ENCODE results near the gene IFT80. TPM values are rescaled to one million over a fixed set of nuclear protein-coding genes. Genes with fewer than 3 reads are reported as not detected.

IFT80 gene
- total RNA-seq, 4 donors from 2014 or later, result 8.8 to 129 (median 20.9) TPM

- TF ChIP-seq, protein P1, sequence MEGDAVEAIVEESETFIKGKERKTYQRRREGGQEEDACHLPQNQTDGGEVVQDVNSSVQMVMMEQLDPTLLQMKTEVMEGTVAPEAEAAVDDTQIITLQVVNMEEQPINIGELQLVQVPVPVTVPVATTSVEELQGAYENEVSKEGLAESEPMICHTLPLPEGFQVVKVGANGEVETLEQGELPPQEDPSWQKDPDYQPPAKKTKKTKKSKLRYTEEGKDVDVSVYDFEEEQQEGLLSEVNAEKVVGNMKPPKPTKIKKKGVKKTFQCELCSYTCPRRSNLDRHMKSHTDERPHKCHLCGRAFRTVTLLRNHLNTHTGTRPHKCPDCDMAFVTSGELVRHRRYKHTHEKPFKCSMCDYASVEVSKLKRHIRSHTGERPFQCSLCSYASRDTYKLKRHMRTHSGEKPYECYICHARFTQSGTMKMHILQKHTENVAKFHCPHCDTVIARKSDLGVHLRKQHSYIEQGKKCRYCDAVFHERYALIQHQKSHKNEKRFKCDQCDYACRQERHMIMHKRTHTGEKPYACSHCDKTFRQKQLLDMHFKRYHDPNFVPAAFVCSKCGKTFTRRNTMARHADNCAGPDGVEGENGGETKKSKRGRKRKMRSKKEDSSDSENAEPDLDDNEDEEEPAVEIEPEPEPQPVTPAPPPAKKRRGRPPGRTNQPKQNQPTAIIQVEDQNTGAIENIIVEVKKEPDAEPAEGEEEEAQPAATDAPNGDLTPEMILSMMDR (IDR thresholded peaks at IDR 0.05), result no peak
- TF ChIP-seq POLR2A (IDR thresholded peaks at IDR 0.05), result no peak
- Histone ChIP-seq H3K36me3 (no peaks in the 10 kb centered on the region), H3K9me3 (no peaks in the 10 kb centered on the region), H3K4me1 (no peaks in the 10 kb centered on the region), H3K27ac (no peak overlapping the region), H3K4me3 (no peak overlapping the region), H3K27me3 (no peaks in the 10 kb centered on the region)
- intact Hi-C loops (cut with DNase I; ENCODE audit: low total_unique reads), result no loop called here
- DNase-seq, result no peak
Observed at GRCh38 chr3:160379628-160380214, 19.3 kb downstream of the IFT80 start.

DNA sequence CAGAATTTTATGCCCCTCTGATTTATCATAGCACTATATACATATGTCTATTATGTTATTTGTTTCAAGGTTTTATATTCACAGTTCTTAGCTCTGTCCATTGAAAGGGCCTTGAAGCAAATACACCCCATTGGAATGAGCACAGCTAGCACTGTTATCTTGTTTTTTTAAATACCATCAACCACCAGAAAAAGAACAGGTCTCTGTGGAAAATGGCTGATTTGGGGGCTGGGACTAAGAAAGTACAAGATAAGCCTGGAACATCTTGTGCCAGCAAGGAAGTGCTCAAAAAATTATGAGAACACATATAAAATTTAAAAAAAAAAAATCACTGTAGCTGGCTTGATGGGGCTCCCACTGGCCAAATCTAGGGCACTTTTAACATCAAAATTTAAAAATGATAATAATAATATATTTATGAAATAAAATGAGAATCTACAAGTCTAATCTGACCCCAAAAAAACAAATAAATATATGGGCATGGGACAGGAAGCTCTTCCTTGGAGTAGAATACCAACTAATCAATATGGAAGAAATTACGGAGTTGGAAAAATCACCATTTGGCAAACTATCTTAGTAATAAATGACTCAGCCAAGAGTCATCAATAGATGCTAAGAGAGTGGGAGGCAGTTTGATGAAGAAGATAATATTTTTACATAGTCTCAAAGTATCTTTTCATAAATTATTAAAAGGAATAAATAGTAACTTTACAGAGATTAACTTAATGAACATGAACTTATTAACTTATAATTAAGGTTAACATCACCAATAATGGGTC is 20.5 kb downstream of the IFT80 start:
- TF ChIP-seq, protein P1 (IDR thresholded peaks at IDR 0.05), result no peak
- TF ChIP-seq POLR2A (IDR thresholded peaks at IDR 0.05), result no peak
- Histone ChIP-seq H3K4me1 (no peaks in the 10 kb centered on the region), H3K27ac (no peak overlapping the region), H3K27me3 (no peaks in the 10 kb centered on the region), H3K4me3 (no peak overlapping the region), H3K9me3 (no peaks in the 10 kb centered on the region), H3K36me3 (no peaks in the 10 kb centered on the region)
- DNase-seq, result no peak
- intact Hi-C loops (cut with DNase I; ENCODE audit: low total_unique reads), result no loop called here

GRCh38 chr3:160376681-160377080 is 22.3 kb downstream of the IFT80 start:
- no peak for TF ChIP-seq POLR2A (IDR thresholded peaks at IDR 0.05)
- TF ChIP-seq, protein P1 (IDR thresholded peaks at IDR 0.05), result no peak
- DNase-seq, result no peak
- H3K9me3 ChIP-seq, result no peaks in the 10 kb centered on the region
- H3K27ac ChIP-seq, result no peak overlapping the region
- H3K4me1 ChIP-seq, result no peaks in the 10 kb centered on the region
- intact Hi-C loops (cut with DNase I; ENCODE audit: low total_unique reads), result no loop called here
- H3K36me3 ChIP-seq, result no peaks in the 10 kb centered on the region
- H3K4me3 ChIP-seq, result no peak overlapping the region
- H3K27me3 ChIP-seq, result no peaks in the 10 kb centered on the region

- H3K9me3 ChIP-seq, result no peaks in the 10 kb centered on the region
- no peaks in the 10 kb centered on the region for H3K27me3 ChIP-seq
- no peaks in the 10 kb centered on the region for H3K36me3 ChIP-seq
- H3K27ac ChIP-seq, result no peak overlapping the region
- H3K4me1 ChIP-seq, result no peaks in the 10 kb centered on the region
- TF ChIP-seq, protein P1 (IDR thresholded peaks at IDR 0.05), result no peak
- TF ChIP-seq POLR2A (IDR thresholded peaks at IDR 0.05), result no peak
- DNase-seq, result no peak
- intact Hi-C loops (cut with DNase I; ENCODE audit: low total_unique reads), result no loop called here
- H3K4me3 ChIP-seq, result no peak overlapping the region
Observed at GRCh38 chr3:160374925-160375324, 24.1 kb downstream of the IFT80 start.

DNA sequence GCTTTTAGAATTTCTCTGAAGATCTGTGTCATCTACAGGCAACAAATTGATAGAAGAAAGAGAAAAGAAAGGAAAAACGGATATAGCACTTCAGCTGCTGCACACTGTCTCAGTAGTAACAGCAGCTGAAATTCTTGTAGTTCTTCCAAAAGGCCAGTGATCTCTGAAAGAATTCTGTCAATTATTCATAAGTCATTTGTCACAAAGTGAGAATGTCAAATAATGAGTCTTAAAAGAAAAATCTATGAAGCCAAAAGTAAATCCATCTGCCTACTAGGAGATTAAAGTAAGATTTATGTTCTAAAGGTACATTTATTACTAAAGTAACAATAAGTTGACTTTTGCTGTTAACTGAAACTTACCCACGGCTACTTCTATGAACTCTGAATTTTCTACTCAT is 24.6 kb downstream of the IFT80 start:
- no peaks in the 10 kb centered on the region for H3K9me3 ChIP-seq
- DNase-seq, result no peak
- no peaks in the 10 kb centered on the region for H3K36me3 ChIP-seq
- H3K27me3 ChIP-seq, result no peaks in the 10 kb centered on the region
- H3K27ac ChIP-seq, result no peak overlapping the region
- no peaks in the 10 kb centered on the region for H3K4me1 ChIP-seq
- no peak overlapping the region for H3K4me3 ChIP-seq
- no peak for TF ChIP-seq POLR2A (IDR thresholded peaks at IDR 0.05)
- TF ChIP-seq, protein P1 (IDR thresholded peaks at IDR 0.05), result no peak
- intact Hi-C loops (cut with DNase I; ENCODE audit: low total_unique reads), result no loop called here

Measured in uterus (tissue), 4 donors.